ENCODE measurements around the gene NAGS. TPM values are rescaled to one million over a fixed set of nuclear protein-coding genes. Genes with fewer than 3 reads are reported as not detected.

Gene NAGS
- total RNA-seq, 2 experiments from 2014 or later = 0.17 to 0.31 TPM

- intact Hi-C loops (cut with micrococcal nuclease) = no loop called here
- peaks cover 14% of the 10 kb centered on the region for H3K4me1 Mint-ChIP-seq (ENCODE audit: low read depth)
- H3K4me3 Mint-ChIP-seq = no peak overlapping the region
- no peak for DNase-seq
- CTCF ChIA-PET = interaction anchor here (0.7 to 1.0 kb wide), 2 partner anchors 59 to 122 kb away, joined by 3 read pairs; no protein-coding TSS in a partner anchor
- no peak overlapping the region for H3K27ac Mint-ChIP-seq
- no peaks in the 10 kb centered on the region for H3K9me3 Mint-ChIP-seq
- no peaks in the 10 kb centered on the region for H3K36me3 Mint-ChIP-seq (ENCODE audit: low read depth)
- H3K27me3 Mint-ChIP-seq (ENCODE audit: low read depth) = peaks cover 18% of the 10 kb centered on the region
Observed at GRCh38 chr17:44002141-44002848, 2.1 kb upstream of the NAGS start.

- Mint-ChIP-seq H3K27ac (no peak overlapping the region), H3K27me3 (ENCODE audit: low read depth) (peaks cover 18% of the 10 kb centered on the region), H3K9me3 (no peaks in the 10 kb centered on the region), H3K4me3 (peak overlapping the region; percentile 34), H3K4me1 (ENCODE audit: low read depth) (peaks cover 31% of the 10 kb centered on the region), H3K36me3 (ENCODE audit: low read depth) (peaks cover 6% of the 10 kb centered on the region)
- intact Hi-C loops (cut with micrococcal nuclease) = loop anchor here (5.0 kb wide), 3 partner anchors 37 to 137 kb away; partner anchors contain the start of genes HDAC5 and HROB
- DNase-seq = peak; percentile 30
- CTCF ChIA-PET = interaction anchor here (1.5 kb wide), 1 partner anchor 9 kb away, joined by 5 read pairs; no protein-coding TSS in a partner anchor
Observed at GRCh38 chr17:44004761-44005526, 522 bp downstream of the NAGS start.

- H3K9me3 Mint-ChIP-seq = no peaks in the 10 kb centered on the region
- H3K4me1 Mint-ChIP-seq (ENCODE audit: low read depth) = peaks cover 31% of the 10 kb centered on the region
- CTCF ChIA-PET = interaction anchor here (1.5 kb wide), 1 partner anchor 9 kb away, joined by 5 read pairs; no protein-coding TSS in a partner anchor
- peaks cover 18% of the 10 kb centered on the region for H3K27me3 Mint-ChIP-seq (ENCODE audit: low read depth)
- peak overlapping the region; percentile 81 for H3K4me3 Mint-ChIP-seq
- H3K27ac Mint-ChIP-seq = no peak overlapping the region
- intact Hi-C loops (cut with micrococcal nuclease) = loop anchor here (1.0 to 5.0 kb wide), 4 partner anchors 37 to 137 kb away; partner anchors contain the start of genes G6PC3, HDAC5 and HROB
- peak; percentile 46 for DNase-seq
- peaks cover 6% of the 10 kb centered on the region for H3K36me3 Mint-ChIP-seq (ENCODE audit: low read depth)
Observed at GRCh38 chr17:44005527-44006271, 1.3 kb downstream of the NAGS start.

DNA sequence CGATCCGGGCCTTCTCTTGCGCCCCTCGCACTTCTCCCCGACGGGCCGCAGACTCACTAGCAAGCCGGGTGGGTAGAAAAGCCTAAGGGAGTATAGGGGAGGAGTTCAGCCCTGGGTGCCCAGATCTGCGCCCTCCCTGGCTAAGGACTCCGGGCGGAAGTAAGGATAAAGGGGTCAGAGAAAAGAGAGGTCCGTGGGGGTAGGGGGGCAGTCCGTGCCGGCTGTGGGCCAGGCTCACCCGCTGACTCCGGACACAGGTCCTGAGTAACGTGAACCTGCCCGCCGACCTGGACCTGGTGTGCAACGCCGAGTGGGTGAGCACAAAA is 1.8 kb downstream of the NAGS start:
- CTCF ChIA-PET = interaction anchor here (1.5 kb wide), 1 partner anchor 10 kb away, joined by 5 read pairs; no protein-coding TSS in a partner anchor
- no peak for DNase-seq
- intact Hi-C loops (cut with micrococcal nuclease) = loop anchor here (1.0 to 5.0 kb wide), 4 partner anchors 36 to 136 kb away; partner anchors contain the start of genes G6PC3, HDAC5 and HROB
- Mint-ChIP-seq H3K9me3 (no peaks in the 10 kb centered on the region), H3K4me3 (peak overlapping the region; percentile 81), H3K4me1 (ENCODE audit: low read depth) (peaks cover 31% of the 10 kb centered on the region), H3K27me3 (ENCODE audit: low read depth) (peaks cover 18% of the 10 kb centered on the region), H3K36me3 (ENCODE audit: low read depth) (peaks cover 6% of the 10 kb centered on the region), H3K27ac (no peak overlapping the region)

DNA sequence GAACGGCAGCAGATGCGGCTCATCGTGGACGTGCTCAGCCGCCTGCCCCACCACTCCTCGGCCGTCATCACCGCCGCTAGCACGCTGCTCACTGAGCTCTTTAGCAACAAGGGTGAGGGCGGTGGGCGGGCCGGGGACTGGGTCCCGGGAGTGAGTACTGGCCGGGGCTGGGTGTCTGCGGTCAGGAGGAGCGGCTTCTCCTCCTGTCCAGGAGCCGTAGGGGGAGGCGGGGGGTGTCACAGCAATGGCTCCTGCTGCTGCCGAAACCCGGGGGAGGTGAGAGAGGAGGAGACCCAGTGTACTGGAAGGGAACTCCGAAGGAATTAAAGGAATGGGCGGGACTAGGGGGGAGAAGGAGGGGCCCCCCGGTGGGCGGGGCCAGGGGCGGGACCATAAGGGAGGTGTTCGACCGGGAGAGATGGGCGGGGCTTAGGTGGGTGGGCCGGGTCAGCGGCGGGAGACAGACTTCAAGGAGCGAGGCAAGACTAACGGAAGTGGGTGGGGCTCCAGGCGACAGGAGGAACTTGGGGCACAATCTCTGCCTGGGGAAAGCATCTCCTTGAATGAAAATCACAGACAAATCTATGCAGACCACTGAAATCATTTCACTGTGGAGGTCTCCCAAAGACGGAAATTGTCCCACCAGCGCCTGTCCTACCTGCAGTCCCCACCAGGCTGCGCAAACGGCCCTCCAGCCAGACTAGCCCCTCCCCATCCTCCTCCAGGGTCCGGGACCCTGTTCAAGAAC is 2.4 kb downstream of the NAGS start:
- CTCF ChIA-PET = interaction anchor here (1.1 kb wide), 1 partner anchor 97 kb away, joined by 5 read pairs; no protein-coding TSS in a partner anchor
- H3K36me3 Mint-ChIP-seq (ENCODE audit: low read depth) = peaks cover 6% of the 10 kb centered on the region
- H3K27ac Mint-ChIP-seq = no peak overlapping the region
- peak overlapping the region; percentile 81 for H3K4me3 Mint-ChIP-seq
- peak; percentile 100 for DNase-seq
- no peaks in the 10 kb centered on the region for H3K9me3 Mint-ChIP-seq
- peaks cover 18% of the 10 kb centered on the region for H3K27me3 Mint-ChIP-seq (ENCODE audit: low read depth)
- intact Hi-C loops (cut with micrococcal nuclease) = loop anchor here (1.0 to 5.0 kb wide), 5 partner anchors 36 to 287 kb away; partner anchors contain the start of genes G6PC3, HDAC5 and HROB
- peaks cover 31% of the 10 kb centered on the region for H3K4me1 Mint-ChIP-seq (ENCODE audit: low read depth)

- DNase-seq = peak; percentile 28
- intact Hi-C loops (cut with micrococcal nuclease) = loop anchor here (1.0 to 5.0 kb wide), 4 partner anchors 35 to 288 kb away; partner anchors contain the start of genes HDAC5 and HROB
- Mint-ChIP-seq H3K27me3 (ENCODE audit: low read depth) (peaks cover 18% of the 10 kb centered on the region), H3K4me3 (peak overlapping the region; percentile 81), H3K9me3 (no peaks in the 10 kb centered on the region), H3K27ac (peak overlapping the region; percentile 48), H3K36me3 (ENCODE audit: low read depth) (peaks cover 6% of the 10 kb centered on the region), H3K4me1 (ENCODE audit: low read depth) (peaks cover 30% of the 10 kb centered on the region)
- CTCF ChIA-PET = interaction anchor here (1.1 to 1.2 kb wide), 3 partner anchors 12 to 98 kb away, joined by 5 to 7 read pairs (median 5); no protein-coding TSS in a partner anchor
Observed at GRCh38 chr17:44007346-44008204, 3.2 kb downstream of the NAGS start.

GRCh38 chr17:44008205-44008909 is 3.9 kb downstream of the NAGS start:
- peak overlapping the region; percentile 48 for H3K27ac Mint-ChIP-seq
- no peak for DNase-seq
- H3K27me3 Mint-ChIP-seq (ENCODE audit: low read depth) = peaks cover 18% of the 10 kb centered on the region
- peaks cover 6% of the 10 kb centered on the region for H3K36me3 Mint-ChIP-seq (ENCODE audit: low read depth)
- peaks cover 30% of the 10 kb centered on the region for H3K4me1 Mint-ChIP-seq (ENCODE audit: low read depth)
- intact Hi-C loops (cut with micrococcal nuclease) = loop anchor here (5.0 kb wide), 3 partner anchors 34 to 134 kb away; partner anchors contain the start of genes HDAC5 and HROB
- CTCF ChIA-PET = interaction anchor here (0.6 to 1.6 kb wide), 5 partner anchors 12 to 223 kb away, joined by 3 to 7 read pairs (median 4); no protein-coding TSS in a partner anchor
- H3K4me3 Mint-ChIP-seq = peak overlapping the region; percentile 81
- no peaks in the 10 kb centered on the region for H3K9me3 Mint-ChIP-seq

- intact Hi-C loops (cut with micrococcal nuclease) = loop anchor here (10.0 kb wide), 1 partner anchor 526 kb away; the partner anchor contains the start of gene DHX8
- Mint-ChIP-seq H3K4me1 (ENCODE audit: low read depth) (peaks cover 33% of the 10 kb centered on the region), H3K27ac (no peak overlapping the region), H3K9me3 (no peaks in the 10 kb centered on the region), H3K4me3 (no peak overlapping the region), H3K27me3 (ENCODE audit: low read depth) (peaks cover 7% of the 10 kb centered on the region), H3K36me3 (ENCODE audit: low read depth) (peaks cover 8% of the 10 kb centered on the region)
- CTCF ChIA-PET = interaction anchor here (0.7 kb wide), 1 partner anchor 236 kb away, joined by 3 read pairs; no protein-coding TSS in a partner anchor
- no peak for DNase-seq
Observed at GRCh38 chr17:44010966-44011647, 6.7 kb downstream of the NAGS start.

DNA sequence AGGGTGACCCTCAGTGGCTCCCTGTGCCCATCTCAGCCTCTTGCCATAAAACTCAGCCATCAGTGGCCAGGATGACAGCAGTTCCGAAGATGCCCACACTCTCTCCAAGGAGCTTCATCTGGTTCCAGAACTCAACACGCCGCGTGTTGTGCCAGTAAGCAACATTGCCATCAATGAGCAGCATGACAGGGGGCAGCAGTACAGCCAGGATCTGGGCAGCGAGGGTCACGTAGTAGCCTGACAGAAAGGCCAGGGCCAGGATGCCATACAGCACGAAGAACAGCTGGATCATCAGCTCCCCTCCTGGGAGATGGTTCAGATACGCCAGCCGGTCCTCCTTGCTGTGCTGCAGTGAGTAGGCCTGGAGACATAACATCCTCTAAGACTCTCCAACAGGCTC is 7.5 kb downstream of the NAGS start:
- Mint-ChIP-seq H3K4me1 (ENCODE audit: low read depth) (peaks cover 29% of the 10 kb centered on the region), H3K36me3 (ENCODE audit: low read depth) (peaks cover 8% of the 10 kb centered on the region), H3K4me3 (no peak overlapping the region), H3K27me3 (ENCODE audit: low read depth) (no peaks in the 10 kb centered on the region), H3K27ac (no peak overlapping the region), H3K9me3 (no peaks in the 10 kb centered on the region)
- DNase-seq = no peak
- intact Hi-C loops (cut with micrococcal nuclease) = loop anchor here (10.0 kb wide), 1 partner anchor 527 kb away; the partner anchor contains the start of gene DHX8
- CTCF ChIA-PET = interaction anchor here (0.6 kb wide), 1 partner anchor 14 kb away, joined by 3 read pairs; no protein-coding TSS in a partner anchor
